IMR-90 (cell line): Measurements from ENCODE around the gene BCAS3. TPM values are rescaled to one million over a fixed set of nuclear protein-coding genes. Genes with fewer than 3 reads are reported as not detected.

ENCODE experiments used
- ATAC-seq: fragments of 200-7000 bp; cut with Tn5 transposase; 2 replicates; pipeline ENCODE4 v1.9.1; 2020; ENCODE audit warnings: low read depth, mild to moderate bottlenecking, moderate library complexity
- BruUV-seq: library from RNA; stranded (reverse); fragments of 400-500 nt; replicated peaks from 2 replicates; lab custom pipeline; 2021; lab: Mats Ljungman, UMichigan
- CTCF ChIA-PET: fragments of 300-600 bp; formaldehyde crosslinking; extraction: SDS; loops from one replicate; lab custom pipeline; 2021; ENCODE audit warnings: antibody characterized with exemption; lab: Yijun Ruan, JAX
- POLR2A ChIA-PET: fragments of 300-600 bp; sonication (Branson Sonifier 250); formaldehyde crosslinking; loops from one replicate; lab custom pipeline; 2022; ENCODE audit warnings: antibody characterized with exemption; ENCODE audit not compliant: unreplicated experiment; lab: Charles Lee
- DNase-seq: peaks from one replicate; pipeline ENCODE4 v3.0.0; 2013
- H2AFZ ChIP-seq: replicated peaks from 2 replicates; pipeline ENCODE3; 2013; ENCODE audit warnings: low read length, mild to moderate bottlenecking; ENCODE audit not compliant: poor library complexity
- H2AK5ac ChIP-seq: 2 replicates; pipeline ENCODE4 v1.6.1; 2013; ENCODE audit warnings: low read depth, low read length, inconsistent platforms
- H2AK9ac ChIP-seq: replicated peaks from 2 replicates; pipeline ENCODE3; 2013; ENCODE audit warnings: mild to moderate bottlenecking, low read depth, low read length, moderate library complexity; ENCODE audit not compliant: poor library complexity
- H2BK120ac ChIP-seq: 2 replicates; pipeline ENCODE4 v1.6.1; 2013; ENCODE audit warnings: low read depth, low read length, inconsistent platforms
- H2BK15ac ChIP-seq: 3 replicates; pipeline ENCODE4 v1.6.1; 2013; ENCODE audit warnings: low read depth, low read length, inconsistent platforms
- H2BK20ac ChIP-seq: 2 replicates; pipeline ENCODE4 v1.6.1; 2013; ENCODE audit warnings: low read depth, mild to moderate bottlenecking, inconsistent platforms, low read length, moderate library complexity
- H2BK5ac ChIP-seq: 2 replicates; pipeline ENCODE4 v1.6.1; 2013; ENCODE audit warnings: mild to moderate bottlenecking, low read depth, low read length, inconsistent platforms; ENCODE audit not compliant: poor library complexity, severe bottlenecking
- H3K14ac ChIP-seq: replicated peaks from 2 replicates; pipeline ENCODE4 v1.6.1; 2013; ENCODE audit warnings: low read depth, low read length, inconsistent platforms
- H3K18ac ChIP-seq: 2 replicates; pipeline ENCODE4 v1.6.1; 2013; ENCODE audit warnings: low read depth, low read length, control low read depth
- H3K23ac ChIP-seq: 2 replicates; pipeline ENCODE4 v1.6.1; 2013; ENCODE audit warnings: low read depth, low read length, inconsistent platforms
- H3K27ac ChIP-seq: 2 replicates; pipeline ENCODE4 v1.5.1; 2013; ENCODE audit warnings: mild to moderate bottlenecking, control low read depth, low read length; ENCODE audit not compliant: insufficient read depth
- H3K27me3 ChIP-seq: 2 replicates; pipeline ENCODE4 v1.6.1; 2013; ENCODE audit warnings: low read length; ENCODE audit not compliant: control insufficient read depth, insufficient read depth
- H3K36me3 ChIP-seq: 2 replicates; pipeline ENCODE4 v1.6.1; 2013; ENCODE audit warnings: low read length, mixed read lengths; ENCODE audit not compliant: control insufficient read depth, insufficient read depth
- H3K4ac ChIP-seq: 2 replicates; pipeline ENCODE4 v1.6.1; 2013; ENCODE audit warnings: low read depth, low read length, inconsistent platforms
- H3K4me1 ChIP-seq: 2 replicates; pipeline ENCODE4 v1.6.1; 2013; ENCODE audit warnings: low read length, mixed read lengths; ENCODE audit not compliant: control insufficient read depth, insufficient read depth
- H3K4me2 ChIP-seq: 2 replicates; pipeline ENCODE4 v1.6.1; 2013; ENCODE audit warnings: low read depth, mild to moderate bottlenecking, control low read depth, low read length, moderate library complexity
- H3K4me3 ChIP-seq: 2 replicates; pipeline ENCODE4 v1.5.1; 2013; ENCODE audit warnings: low read depth, mild to moderate bottlenecking, control low read depth, low read length, moderate library complexity; ENCODE audit not compliant: insufficient read depth
- H3K56ac ChIP-seq: 2 replicates; pipeline ENCODE4 v1.6.1; 2013; ENCODE audit warnings: low read length, inconsistent platforms; ENCODE audit not compliant: insufficient read depth; ENCODE audit errors: extremely low read depth
- H3K79me1 ChIP-seq, 2 experiments: 2 replicates each; pipeline ENCODE4 v1.6.1; 2013; ENCODE audit warnings: low read length in 2 of 2, inconsistent platforms in 1 of 2, low read depth in 1 of 2
- H3K9ac ChIP-seq: 2 replicates; pipeline ENCODE4 v1.6.1; 2013; ENCODE audit warnings: low read depth, low read length, control low read depth
- H3K9me1 ChIP-seq: 2 replicates; pipeline ENCODE4 v1.6.1; 2013; ENCODE audit warnings: low read length, inconsistent platforms; ENCODE audit not compliant: insufficient read depth
- H3K9me3 ChIP-seq: 2 replicates; pipeline ENCODE4 v1.6.1; 2013; ENCODE audit warnings: low read length; ENCODE audit not compliant: control insufficient read depth, insufficient read depth
- H4K20me1 ChIP-seq: 2 replicates; pipeline ENCODE4 v1.6.1; 2013; ENCODE audit warnings: low read length, inconsistent platforms; ENCODE audit not compliant: insufficient read depth
- H4K5ac ChIP-seq: 2 replicates; pipeline ENCODE4 v1.6.1; 2013; ENCODE audit warnings: mild to moderate bottlenecking, low read depth, low read length, control low read depth
- H4K8ac ChIP-seq, 2 experiments: 2 replicates each; pipeline ENCODE4 v1.6.1; 2013; ENCODE audit warnings: low read depth in 2 of 2, low read length in 2 of 2, control low read depth in 1 of 2, inconsistent platforms in 1 of 2
- H4K91ac ChIP-seq: 2 replicates; pipeline ENCODE4 v1.6.1; 2013; ENCODE audit warnings: low read depth, low read length, inconsistent platforms; ENCODE audit not compliant: insufficient read depth
- BHLHE40 ChIP-seq: fragments of 150-350 bp; IDR thresholded peaks from 2 replicates; pipeline ENCODE4 v1.6.1; 2016; ENCODE audit warnings: mild to moderate bottlenecking, low read depth, low read length
- CHD1 ChIP-seq: IDR thresholded peaks from 2 replicates; pipeline ENCODE4 v1.6.1; 2012; ENCODE audit warnings: low read depth, low read length, improper control_type of control experiment
- ELK1 ChIP-seq: fragments of 150-350 bp; IDR thresholded peaks from 2 replicates; pipeline ENCODE4 v1.6.1; 2016; ENCODE audit warnings: low read depth, mild to moderate bottlenecking, low read length, moderate library complexity, borderline replicate concordance
- FOS ChIP-seq: fragments of 150-350 bp; IDR thresholded peaks from 2 replicates; pipeline ENCODE4 v1.6.1; 2016; ENCODE audit warnings: low read depth, low read length
- MXI1 ChIP-seq: IDR thresholded peaks from 2 replicates; pipeline ENCODE4 v1.6.1; 2012; ENCODE audit warnings: low read depth, mild to moderate bottlenecking, low read length, moderate library complexity, borderline replicate concordance
- NFE2L2 ChIP-seq: fragments of 150-350 bp; IDR thresholded peaks from 2 replicates; pipeline ENCODE4 v1.6.1; 2016; ENCODE audit warnings: low read depth, mild to moderate bottlenecking, low read length
- WGBS, 2 experiments: methylation state at CpG; one replicate each; pipeline versions ENCODE4 v1.1.5 to v1.1.7; 2013; ENCODE audit warnings: missing lambda C conversion rate in 2 of 2; ENCODE audit not compliant: insufficient read length in 1 of 2; ENCODE audit errors: extremely low coverage in 2 of 2; 5-methylcytosine and 5-hydroxymethylcytosine counted together
- dilution Hi-C: fragments of 300-500 bp; cut with HindIII; formaldehyde crosslinking; loops from one replicate; pipeline ENCODE4 v1.14.3; 2018; ENCODE audit warnings: low sequenced_read_pairs; ENCODE audit not compliant: unreplicated experiment
- in situ Hi-C: fragments of 300-500 bp; cut with MboI; formaldehyde crosslinking; loops from 3 replicates; pipeline ENCODE4 v1.14.3; 2019; ENCODE audit warnings: low sequenced_read_pairs, inconsistent platforms, mixed read lengths
- intact Hi-C: fragments of 100-400 bp; cut with micrococcal nuclease; formaldehyde crosslinking; loops from 2 replicates; pipeline ENCODE4 v1.10.0; 2022
- polyA plus RNA-seq, 3 experiments: library from polyadenylated mRNA; depleted of rRNA; stranded (reverse); fragments of >200 nt; gene quantifications; 2 replicates each; pipeline ENCODE4 v1.2.3, GENCODE V29; 2012; ENCODE audit warnings: low replicate concordance in 1 of 3
- total RNA-seq: library from RNA; depleted of rRNA; stranded (reverse); fragments of >200 nt; gene quantifications from 2 replicates; pipeline ENCODE4 v1.2.3, GENCODE V29; 2012
- TF ChIP-seq, protein P1 (sequence below): fragments of 150-350 bp; IDR thresholded peaks from 2 replicates; pipeline ENCODE4 v1.6.1; 2017; ENCODE audit warnings: mild to moderate bottlenecking, antibody characterized with exemption, low read length, low read depth

The BCAS3 gene
- total and polyA plus RNA-seq, 2 of the 4 experiments (the other 2 are of a cell fraction): 6.3 to 27.1 TPM

DNA sequence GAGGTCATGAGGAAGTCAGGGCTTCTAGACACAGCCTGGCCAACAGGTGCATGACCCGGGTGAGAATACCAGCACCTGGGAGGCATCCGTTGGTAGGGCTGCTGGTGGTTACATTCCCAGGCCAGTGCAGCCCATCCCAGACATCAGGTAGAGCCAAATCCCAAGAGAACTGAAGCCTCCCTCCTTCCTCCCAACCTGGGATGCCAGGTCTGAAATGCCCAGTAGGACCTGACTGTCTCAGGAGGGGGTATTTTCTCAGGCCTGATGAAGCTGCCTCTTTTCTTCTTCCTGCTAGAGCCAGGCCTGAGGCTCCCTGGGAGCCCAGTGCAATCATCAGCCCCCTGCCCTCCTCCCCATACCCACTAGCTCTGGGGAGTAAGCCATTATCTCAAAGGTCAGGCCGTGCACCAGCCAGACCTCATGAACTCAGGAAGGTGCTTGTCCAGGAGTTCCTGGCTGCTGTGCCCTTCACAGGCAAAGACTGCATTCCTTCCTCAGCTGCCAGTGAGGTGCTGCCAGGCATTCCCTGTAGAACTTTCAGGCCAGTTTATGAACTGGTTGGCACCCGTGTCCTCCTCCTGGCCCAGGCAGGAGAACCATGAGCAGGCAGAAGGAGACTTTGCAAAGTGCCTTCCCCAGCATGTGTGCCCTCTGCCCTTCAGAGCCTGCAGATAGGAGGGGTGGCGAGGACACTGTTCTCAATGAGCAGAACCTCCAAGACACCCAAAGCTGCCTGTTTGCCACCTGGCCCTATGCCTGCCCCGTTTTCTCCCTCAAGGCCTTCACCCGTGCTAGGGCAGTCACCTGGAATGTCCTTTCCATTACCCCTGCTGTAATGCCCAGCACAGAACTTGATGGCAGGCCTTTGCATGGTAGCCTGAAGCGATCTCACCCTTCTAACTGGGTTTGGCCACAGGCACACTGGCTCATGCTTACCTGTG, 729.6 kb downstream of the BCAS3 start:
- intact Hi-C loops: no loop called here
- H3K9ac ChIP-seq: peak overlapping the region; percentile 100
- dilution Hi-C loops: no loop called here
- no peaks in the 10 kb centered on the region for H3K27me3 ChIP-seq
- H4K20me1 ChIP-seq: peaks cover 52% of the 10 kb centered on the region
- H3K4me3 ChIP-seq: peak overlapping the region; percentile 14
- H2BK20ac ChIP-seq: peak overlapping the region; percentile 41
- H3K36me3 ChIP-seq: peaks cover 66% of the 10 kb centered on the region
- peak overlapping the region; percentile 69 for H2BK120ac ChIP-seq
- no peaks in the 10 kb centered on the region for H3K9me1 ChIP-seq
- H3K9me3 ChIP-seq: no peaks in the 10 kb centered on the region
- H4K91ac ChIP-seq: peak overlapping the region; percentile 85
- H3K79me1 ChIP-seq: peaks cover 0 to 9% of the 10 kb centered on the region in 2 experiments; a peak in 2 of 4 replicates
- peak overlapping the region; percentile 91 for H3K4ac ChIP-seq
- H3K23ac ChIP-seq: peak overlapping the region; percentile 99
- BruUV-seq: no TSS peak
- peak overlapping the region; percentile 88 for H3K14ac ChIP-seq
- peaks cover 35% of the 10 kb centered on the region for H3K4me1 ChIP-seq
- peak overlapping the region; percentile 78 for H3K56ac ChIP-seq
- no peak for ATAC-seq
- peak overlapping the region; percentile 93 for H4K5ac ChIP-seq
- DNase-seq: peak; percentile 31
- H4K8ac ChIP-seq: peak overlapping the region; percentile 45 to 81
- H2AK9ac ChIP-seq: peak overlapping the region; percentile 93
- ChIA-PET CTCF (interaction anchor here (0.8 kb wide), 1 partner anchor 144 kb away, joined by 7 read pairs; no protein-coding TSS in a partner anchor), POLR2A (interaction anchor here (0.6 to 1.2 kb wide), 3 partner anchors 10 to 406 kb away, joined by 3 to 6 read pairs (median 6); no protein-coding TSS in a partner anchor)
- whole genome bisulfite sequencing, 2 experiments: 0% methylated on average over 1 of the region's 8 CpGs; no CpG with 5 or more reads in 1 of the 2 experiments
- peak overlapping the region; percentile 100 for H3K27ac ChIP-seq
- peak overlapping the region; percentile 91 for H2BK5ac ChIP-seq
- H2AFZ ChIP-seq: peak overlapping the region; percentile 4
- in situ Hi-C loops: loop anchor here (5.0 kb wide), 1 partner anchor 685 kb away; no protein-coding TSS in a partner anchor
- peak overlapping the region; percentile 63; the same call in 1 of the 2 replicates for H2AK5ac ChIP-seq
- peak overlapping the region; percentile 83 for H3K4me2 ChIP-seq
- H2BK15ac ChIP-seq: no peak overlapping the region
- TF ChIP-seq, protein P1, sequence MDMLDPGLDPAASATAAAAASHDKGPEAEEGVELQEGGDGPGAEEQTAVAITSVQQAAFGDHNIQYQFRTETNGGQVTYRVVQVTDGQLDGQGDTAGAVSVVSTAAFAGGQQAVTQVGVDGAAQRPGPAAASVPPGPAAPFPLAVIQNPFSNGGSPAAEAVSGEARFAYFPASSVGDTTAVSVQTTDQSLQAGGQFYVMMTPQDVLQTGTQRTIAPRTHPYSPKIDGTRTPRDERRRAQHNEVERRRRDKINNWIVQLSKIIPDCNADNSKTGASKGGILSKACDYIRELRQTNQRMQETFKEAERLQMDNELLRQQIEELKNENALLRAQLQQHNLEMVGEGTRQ: no peak
- TF ChIP-seq NFE2L2: no peak
- no peak for TF ChIP-seq ELK1
- no peak for TF ChIP-seq BHLHE40
- no peak for TF ChIP-seq CHD1
- TF ChIP-seq FOS: no peak
- TF ChIP-seq MXI1: no peak
- H3K18ac ChIP-seq: peak overlapping the region; percentile 87
